NCI-H748 treated with DMSO at 0.1 percent for 48 hours (cell line): ENCODE measurements around the gene RNF222.
"Not testable (repeated sequence)": the region's sequence is repeated elsewhere in the genome, so short reads cannot be mapped to it uniquely, and the experiment has no call there.

ENCODE experiments used
- DNase-seq: peaks from one replicate; lab custom pipeline; 2025; lab: John Stamatoyannopoulos, UW

RNF222 gene

GRCh38 chr17:8410883-8411238 lies 13.2 kb upstream of the RNF222 start:
- DNase-seq: no peak

DNA sequence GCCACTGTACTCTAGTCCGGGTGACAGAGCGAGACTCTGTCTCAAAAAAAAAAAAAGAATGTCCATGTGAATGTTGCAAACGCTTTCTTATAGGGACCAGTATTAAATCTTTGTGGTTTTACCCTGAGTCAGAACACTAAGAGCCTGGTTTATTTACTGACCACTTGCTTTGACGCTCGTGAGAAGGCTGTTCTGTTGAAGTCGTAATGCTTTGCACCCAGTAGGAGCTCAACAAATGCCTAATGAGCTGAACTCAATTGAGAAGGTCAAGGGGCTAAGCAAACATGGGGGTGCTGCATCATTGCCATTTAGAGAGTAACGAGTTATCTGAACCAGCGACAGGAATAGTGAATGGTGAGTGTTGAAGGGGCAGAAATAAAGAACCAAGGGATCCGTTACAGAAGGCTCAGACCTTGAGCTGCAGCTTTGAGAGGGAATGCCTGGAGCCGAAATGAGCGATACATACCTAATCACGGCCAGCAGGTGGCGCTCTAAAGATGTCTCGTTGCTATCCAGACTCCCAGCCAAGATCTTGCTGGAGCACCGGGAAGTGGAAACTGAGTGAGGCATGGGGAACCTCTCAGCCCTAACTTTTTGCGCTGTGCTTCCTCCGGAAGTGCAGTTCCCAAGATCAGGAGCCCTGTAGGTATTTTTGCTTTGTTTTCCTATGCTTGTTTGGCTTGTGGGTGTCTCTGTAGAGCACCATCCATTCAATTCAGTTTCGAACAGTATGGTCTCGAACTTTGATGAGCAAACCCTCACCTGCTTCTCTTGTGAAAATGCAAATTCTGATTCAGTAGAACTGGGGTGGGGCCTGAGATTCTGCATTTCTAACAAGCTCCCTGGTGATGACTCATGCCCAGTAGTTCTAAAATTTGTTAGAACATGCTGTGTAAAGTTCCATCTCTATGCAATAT lies 12.6 kb upstream of the RNF222 start:
- DNase-seq: peak; percentile 90

DNA sequence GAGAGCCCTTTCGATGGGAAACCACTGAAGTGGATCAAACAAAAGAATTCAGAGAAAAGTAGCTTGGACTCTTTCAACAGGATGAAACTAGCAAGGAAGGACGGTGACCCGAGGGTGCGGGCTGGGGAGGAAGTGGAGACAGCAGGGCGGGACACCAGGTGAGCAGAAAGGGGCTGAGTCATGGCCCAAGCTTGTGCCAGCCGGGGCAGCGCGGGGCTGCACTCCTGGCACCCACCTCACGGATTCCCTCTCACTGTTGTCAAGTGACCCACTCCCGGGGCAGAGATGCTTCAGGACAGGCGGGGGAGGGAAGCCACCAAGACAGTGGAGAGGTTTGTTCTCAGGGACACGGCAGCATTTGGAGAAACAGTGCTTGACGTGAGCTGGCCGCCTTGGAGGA lies 10.7 kb upstream of the RNF222 start:
- DNase-seq: no peak

DNA sequence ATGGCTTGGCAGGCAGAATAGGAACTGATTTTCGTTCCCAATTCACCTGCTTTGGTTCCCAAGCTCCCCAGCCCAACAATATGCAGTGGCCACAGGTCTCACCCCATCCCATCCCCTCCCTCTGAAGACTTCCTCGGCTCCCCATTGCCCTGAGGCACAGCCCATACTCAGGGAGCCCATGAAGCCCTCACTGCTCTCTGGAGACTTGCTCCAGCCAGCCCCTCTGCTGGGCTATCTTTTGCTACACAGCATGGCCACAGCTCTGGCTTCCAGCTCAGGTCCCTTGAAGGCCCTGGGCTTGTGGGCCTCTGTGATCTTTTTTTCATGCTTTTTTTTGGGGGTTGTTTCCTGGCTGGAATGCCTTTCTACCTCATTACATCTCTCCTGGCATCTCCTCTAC lies 8.5 kb upstream of the RNF222 start:
- DNase-seq: no peak

DNA sequence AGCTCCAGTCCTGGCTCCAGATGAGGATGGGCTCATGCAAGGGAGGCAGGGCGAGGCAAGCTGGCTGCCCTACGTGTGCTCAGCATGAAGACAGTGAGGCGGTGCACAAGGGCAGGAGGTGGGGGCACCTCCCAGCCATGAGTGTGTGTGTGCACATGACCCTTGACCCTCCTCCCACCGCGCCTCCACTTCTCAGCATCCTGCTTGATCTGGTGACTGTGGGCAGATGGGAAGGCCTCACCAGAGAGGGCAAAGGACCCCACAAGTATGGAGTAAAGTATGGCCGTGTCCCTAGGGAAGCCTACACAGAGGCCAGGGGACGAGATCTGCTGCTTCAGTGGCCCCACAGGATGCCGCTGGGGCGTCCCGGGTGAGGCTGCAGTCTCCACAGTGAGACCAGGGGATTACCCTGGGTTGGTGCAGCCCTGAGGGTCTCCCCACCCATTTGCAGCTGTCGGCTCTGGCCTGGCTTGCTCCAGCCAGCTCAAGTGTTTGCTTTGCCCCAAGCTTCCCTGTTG lies 7.9 kb upstream of the RNF222 start:
- no peak for DNase-seq

DNA sequence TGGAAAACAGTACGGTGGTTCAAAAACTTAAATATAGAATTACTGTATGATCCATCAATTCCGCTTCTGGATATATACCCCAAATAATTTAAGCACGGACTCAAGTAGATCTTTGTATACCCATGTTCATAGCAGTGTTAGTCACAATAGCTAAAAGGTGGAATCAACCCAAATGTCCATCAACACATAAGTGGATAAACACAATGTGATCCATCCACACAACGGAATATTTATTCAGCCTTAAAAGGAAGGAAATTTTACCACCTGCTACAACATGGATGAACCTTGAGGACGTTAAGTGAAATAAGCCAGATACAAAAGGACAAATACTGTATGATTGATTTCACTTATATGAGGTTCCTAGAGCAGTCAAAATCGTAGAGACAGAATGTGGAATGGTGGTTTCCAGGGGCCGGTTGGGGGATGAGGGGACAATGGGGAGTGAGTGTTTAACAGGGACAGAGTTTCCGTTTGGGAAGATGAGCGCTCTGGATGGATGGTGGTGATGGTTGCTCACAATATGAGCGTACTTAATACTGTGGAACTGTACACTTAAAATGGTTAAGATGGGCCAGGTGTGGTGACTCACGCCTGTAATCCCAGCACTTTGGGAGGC lies 5.4 kb upstream of the RNF222 start:
- no peak for DNase-seq

- no peak for DNase-seq
Observed at GRCh38 chr17:8401107-8401506, 3.5 kb upstream of the RNF222 start.

GRCh38 chr17:8398980-8399379 lies 1.4 kb upstream of the RNF222 start:
- no peak for DNase-seq

GRCh38 chr17:8394497-8394896 lies 3.1 kb downstream of the RNF222 start:
- DNase-seq: not testable (repeated sequence)

DNA sequence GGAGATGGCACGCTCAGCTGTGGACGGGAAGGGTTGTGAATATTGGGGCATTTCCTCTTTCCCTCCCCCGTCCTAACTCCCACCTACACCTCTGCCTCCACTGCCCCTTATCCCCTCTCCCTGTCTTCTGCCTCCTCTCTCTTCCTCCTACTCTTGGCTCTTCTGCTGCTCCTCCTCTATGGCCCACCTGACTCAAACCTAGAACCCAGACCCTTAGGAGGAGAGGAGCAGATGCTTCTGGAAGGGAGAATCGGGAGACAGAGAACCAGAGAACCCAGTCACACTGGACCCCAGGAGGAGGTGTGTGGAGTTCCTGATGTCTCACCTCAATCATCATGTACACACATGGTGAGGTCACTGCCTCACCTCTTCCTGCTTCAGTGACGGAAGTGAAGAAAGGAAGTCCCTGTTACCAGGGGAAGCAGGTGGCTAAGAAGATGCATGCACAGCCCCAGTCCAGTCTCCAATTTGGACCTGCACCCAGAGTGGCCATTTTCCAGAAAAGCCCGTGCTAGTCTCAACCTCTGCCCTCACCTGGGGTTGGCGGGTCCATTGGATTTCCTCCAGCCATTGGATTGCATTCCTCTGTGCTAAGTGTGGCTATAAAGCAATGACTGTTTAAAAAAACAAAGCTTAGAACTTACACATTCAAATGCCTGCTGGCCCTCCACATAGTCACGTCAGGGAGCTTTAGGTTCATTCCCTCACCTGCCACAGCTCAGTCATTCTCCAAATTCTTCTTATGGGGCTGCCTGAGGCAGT lies 4.0 kb downstream of the RNF222 start:
- DNase-seq: no peak

- no peak for DNase-seq
Observed at GRCh38 chr17:8392674-8393469, 4.8 kb downstream of the RNF222 start.

- DNase-seq: no peak
Observed at GRCh38 chr17:8392274-8392673, 5.4 kb downstream of the RNF222 start.

- no peak for DNase-seq
Observed at GRCh38 chr17:8391711-8392110, 5.9 kb downstream of the RNF222 start.

DNA sequence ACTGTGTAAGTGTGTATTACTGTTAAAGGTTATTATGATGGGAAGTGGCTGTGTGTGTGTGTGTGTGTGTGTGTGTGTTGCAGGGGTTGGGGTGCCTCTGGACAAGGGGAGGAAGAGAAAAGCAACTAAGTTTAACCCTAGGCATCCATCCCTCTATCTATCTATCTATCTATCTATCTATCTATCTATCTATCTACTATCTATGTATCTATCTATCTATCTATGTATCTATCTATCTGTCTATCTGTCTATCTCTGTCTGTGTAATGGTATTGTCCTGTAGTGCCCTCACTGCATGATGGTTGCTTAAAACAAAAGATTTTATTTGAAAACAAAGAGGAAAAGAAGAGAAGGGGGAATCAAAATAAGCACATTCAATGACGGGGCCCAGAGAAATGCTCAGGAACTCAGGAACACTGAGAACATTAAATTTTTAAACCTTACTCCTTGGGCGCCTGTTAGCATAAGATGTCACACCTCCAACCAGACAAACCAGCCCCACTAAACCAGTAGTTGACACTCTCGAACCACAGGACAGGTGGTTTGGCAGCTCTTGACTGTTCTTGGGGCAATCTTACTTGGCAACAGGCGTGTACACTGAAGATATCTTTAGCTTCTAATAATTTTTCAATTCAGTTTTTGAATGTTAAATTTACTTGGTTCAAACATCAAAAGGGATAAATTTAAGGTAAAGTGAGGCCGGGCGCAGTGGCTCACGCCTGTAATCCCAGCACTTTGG lies 9.5 kb downstream of the RNF222 start:
- no peak for DNase-seq

DNA sequence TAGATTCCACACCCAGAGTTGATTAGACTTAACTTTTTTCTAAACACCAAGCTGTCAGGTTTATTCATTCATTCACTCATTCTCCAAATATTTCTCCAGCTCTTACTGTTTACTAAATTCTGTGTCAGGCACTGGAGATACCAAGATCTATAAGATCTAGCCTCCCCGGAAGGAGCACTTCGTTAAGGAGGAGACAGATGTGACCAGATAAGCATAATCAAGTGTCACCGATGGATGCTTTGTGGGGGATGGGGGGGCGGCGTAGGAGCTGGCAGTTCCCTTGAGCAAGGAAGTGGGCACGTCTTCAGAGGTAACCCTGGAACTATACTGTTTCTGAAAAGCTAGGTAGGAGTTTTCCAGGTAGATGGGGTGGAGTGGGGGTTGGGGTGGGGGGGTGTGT lies 10.8 kb downstream of the RNF222 start:
- no peak for DNase-seq

GRCh38 chr17:8384801-8385378 lies 12.7 kb downstream of the RNF222 start:
- DNase-seq: no peak

- peak; percentile 99 for DNase-seq
Observed at GRCh38 chr17:8383143-8383822, 14.3 kb downstream of the RNF222 start, which contains the start of gene RPL26. TSS of gene RPL26 (minus strand) at chr17:8383193. CDS start at chr17:8382310, 883 bp downstream.

DNA sequence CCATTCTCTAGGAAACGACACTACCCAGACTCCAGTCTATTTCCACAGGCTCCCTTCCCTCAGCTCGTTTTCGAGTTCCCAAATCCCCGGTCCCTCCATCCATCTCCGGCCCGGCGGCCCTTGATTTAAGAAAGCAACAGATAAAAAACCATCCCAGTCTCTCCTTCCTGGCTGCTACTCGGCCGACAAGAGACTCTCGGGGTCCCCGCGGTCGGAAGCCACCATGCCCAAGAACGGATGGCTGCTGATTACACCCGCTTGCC lies 14.8 kb downstream of the RNF222 start:
- no peak for DNase-seq

GRCh38 chr17:8382052-8382879 lies 15.4 kb downstream of the RNF222 start:
- DNase-seq: no peak
